ENCODE measurements around the gene SLC38A3.
"Not testable (repeated sequence)": the region's sequence is repeated elsewhere in the genome, so short reads cannot be mapped to it uniquely, and the experiment has no call there.

DNA sequence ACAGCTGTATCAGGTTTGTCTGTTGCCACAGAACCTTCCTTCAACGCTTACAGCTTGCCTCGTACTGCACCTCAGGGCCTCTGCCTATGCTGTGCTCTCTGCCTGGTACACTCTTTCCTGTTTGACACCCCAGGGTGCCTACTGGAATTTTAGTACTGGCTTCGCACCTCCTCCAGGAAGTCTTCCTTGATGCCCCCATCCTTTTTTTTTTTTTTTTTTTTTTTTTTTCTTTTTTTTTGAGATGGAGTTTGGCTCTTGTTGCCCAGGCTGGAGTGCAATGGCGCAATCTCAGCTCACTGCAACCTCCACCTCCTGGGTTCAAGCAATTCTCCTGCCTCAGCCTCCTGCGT is 6.3 kb downstream of the SLC38A3 start:
- TF ChIP-seq CTCF (IDR thresholded peaks at IDR 0.05); ZFX (IDR thresholded peaks at IDR 0.05; ENCODE audit: borderline replicate concordance): not testable (repeated sequence)
